GM19468 (cell line): ENCODE results near the gene AUTS2.

Experiments
- ATAC-seq: cut with Tn5 transposase; IDR thresholded peaks from one replicate; pipeline ENCODE4 v1.9.1; 2021; ENCODE audit warnings: mild to moderate bottlenecking, moderate library complexity, moderate number of reproducible peaks; ENCODE audit not compliant: unreplicated experiment; ENCODE audit errors: extremely low read depth

Gene AUTS2

DNA sequence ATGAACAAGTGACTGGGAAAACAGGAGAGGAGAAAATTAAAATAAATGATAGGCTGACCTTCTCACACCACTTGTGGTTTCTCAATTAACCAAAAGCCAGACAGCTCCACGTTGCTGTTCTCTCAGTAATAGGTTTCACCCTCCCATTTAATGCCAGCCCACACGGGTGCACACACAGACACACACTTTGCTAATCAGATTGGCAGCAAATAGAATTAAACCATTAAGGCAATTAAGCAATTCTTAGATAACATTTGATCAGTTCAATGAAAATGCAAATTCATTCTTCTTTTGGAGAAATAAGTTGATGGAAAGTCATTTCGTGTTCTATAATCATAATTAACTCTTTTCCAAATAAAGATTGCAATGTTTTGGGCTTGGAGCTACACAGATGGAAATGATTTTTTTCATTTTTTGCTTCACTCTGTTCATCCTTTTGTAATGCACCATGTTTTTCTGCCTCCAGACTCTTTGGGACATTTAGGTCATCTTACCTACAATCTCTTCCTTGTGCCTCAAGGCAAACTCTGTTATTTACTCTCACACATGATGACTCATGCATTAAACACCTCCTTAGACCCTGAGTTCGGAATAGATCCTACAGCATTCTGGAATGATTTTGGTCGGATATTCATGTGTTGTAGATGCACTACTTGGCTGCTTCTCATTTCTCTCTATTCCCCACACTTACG, 700.7 kb downstream of the AUTS2 start:
- no peak for ATAC-seq

- no peak for ATAC-seq
Observed at GRCh38 chr7:70299472-70299807, 701.2 kb downstream of the AUTS2 start.

GRCh38 chr7:70301673-70302185, 703.5 kb downstream of the AUTS2 start:
- no peak for ATAC-seq

DNA sequence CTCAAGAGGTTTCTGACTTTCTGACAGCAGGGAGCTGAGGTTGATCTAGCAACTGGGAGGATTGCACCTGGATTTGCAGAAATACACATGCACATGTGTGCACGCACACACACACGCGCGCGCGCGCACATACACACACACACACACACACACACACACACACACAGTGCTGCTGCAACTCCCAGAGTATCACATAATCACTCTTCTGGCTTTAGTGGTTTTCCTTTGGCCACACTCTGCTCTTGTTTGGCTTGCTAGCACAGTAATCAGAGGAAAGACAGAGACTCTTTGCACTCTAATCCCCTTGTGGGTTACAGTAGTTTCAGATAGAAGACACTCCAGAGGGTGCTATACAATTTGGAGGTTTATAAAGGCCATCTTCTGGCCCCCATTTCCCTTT, 705.0 kb downstream of the AUTS2 start:
- no peak for ATAC-seq

GRCh38 chr7:70303780-70304179, 705.5 kb downstream of the AUTS2 start:
- ATAC-seq: no peak

- ATAC-seq: no peak
Observed at GRCh38 chr7:70306173-70306572, 707.9 kb downstream of the AUTS2 start.

GRCh38 chr7:70307544-70308106, 709.4 kb downstream of the AUTS2 start:
- no peak for ATAC-seq

- no peak for ATAC-seq
Observed at GRCh38 chr7:70312336-70312735, 714.1 kb downstream of the AUTS2 start.

DNA sequence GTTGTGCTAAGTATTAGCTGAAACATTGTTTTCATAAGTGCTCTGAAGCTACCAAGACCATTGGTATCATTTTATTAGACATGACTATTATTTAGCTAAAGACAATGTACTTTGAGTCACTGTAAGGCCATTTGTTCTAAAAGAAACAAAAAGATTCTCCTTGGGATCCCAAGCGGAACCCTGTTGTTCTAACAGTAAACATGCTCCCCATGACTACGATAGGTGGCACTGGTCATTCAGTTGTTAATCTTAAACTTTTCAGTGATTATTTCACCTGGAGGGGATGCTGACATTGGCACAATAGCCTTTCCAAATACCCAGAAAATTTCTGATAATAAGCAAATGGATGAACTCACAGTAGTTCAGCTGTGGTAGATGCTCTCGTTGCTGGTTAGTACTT, 715.0 kb downstream of the AUTS2 start:
- no peak for ATAC-seq

GRCh38 chr7:70313687-70314086, 715.4 kb downstream of the AUTS2 start:
- no peak for ATAC-seq

GRCh38 chr7:70314221-70314620, 715.9 kb downstream of the AUTS2 start:
- ATAC-seq: no peak

- no peak for ATAC-seq
Observed at GRCh38 chr7:70316745-70317144, 718.5 kb downstream of the AUTS2 start.

GRCh38 chr7:70317356-70317755, 719.1 kb downstream of the AUTS2 start:
- ATAC-seq: no peak

GRCh38 chr7:70318511-70318910, 720.2 kb downstream of the AUTS2 start:
- no peak for ATAC-seq

GRCh38 chr7:70319057-70319456, 720.8 kb downstream of the AUTS2 start:
- ATAC-seq: no peak

DNA sequence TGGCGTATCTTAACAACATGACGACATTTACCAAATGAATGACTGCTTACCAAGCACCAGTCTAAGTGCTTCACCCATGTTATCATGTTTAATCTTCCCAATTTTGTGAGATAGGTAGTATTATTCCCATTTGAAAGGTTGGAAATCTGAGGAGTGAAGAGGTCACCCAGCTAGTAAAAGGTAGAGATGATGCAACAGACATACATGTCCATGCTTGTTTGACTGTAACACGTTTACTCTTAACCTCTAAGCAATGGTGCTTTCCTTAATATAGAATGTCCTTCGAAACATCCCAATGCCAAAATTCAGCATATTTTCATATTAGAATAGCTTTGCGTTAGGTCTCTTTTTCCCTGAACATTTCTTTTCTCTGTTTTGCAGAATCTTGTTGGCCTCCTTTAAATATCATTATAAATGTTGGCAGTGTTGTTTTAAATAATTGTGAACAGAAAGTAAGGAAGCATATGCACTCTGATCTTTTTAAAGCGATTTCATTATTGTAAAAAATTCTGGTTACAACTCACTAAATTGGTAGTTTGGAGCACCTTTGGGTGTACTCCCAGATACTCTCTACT, 722.8 kb downstream of the AUTS2 start:
- ATAC-seq: no peak

GRCh38 chr7:70322856-70323255, 724.6 kb downstream of the AUTS2 start:
- no peak for ATAC-seq

DNA sequence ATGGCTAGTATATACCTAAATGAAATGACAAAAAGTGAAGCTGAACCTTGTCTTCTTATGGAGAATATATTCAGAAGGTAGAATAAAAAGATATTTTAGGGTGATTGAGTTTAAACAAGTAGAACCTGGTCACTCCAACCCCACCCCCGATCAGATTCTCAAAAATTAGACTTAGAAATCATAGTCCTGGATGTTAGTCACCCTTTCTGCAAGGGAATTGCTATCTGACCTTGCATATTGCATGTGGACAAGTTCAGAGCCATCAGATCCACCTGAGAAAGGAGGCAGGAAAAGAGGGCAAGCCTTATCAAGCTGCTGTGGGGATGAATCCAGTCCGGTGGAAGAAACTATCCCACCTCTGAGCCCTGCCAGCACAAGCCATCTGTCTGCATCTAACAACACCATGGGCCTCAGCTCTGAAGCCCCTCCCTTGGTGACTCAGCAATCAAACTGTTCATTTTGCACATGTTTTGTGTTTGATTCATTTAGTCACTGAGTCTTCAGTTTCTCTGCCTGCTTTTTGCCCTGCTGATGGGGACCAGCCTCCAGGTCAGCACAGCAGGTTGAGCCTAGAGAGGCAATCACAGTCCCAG, 727.3 kb downstream of the AUTS2 start:
- no peak for ATAC-seq

GRCh38 chr7:70334295-70334694, 736.0 kb downstream of the AUTS2 start:
- ATAC-seq: no peak

DNA sequence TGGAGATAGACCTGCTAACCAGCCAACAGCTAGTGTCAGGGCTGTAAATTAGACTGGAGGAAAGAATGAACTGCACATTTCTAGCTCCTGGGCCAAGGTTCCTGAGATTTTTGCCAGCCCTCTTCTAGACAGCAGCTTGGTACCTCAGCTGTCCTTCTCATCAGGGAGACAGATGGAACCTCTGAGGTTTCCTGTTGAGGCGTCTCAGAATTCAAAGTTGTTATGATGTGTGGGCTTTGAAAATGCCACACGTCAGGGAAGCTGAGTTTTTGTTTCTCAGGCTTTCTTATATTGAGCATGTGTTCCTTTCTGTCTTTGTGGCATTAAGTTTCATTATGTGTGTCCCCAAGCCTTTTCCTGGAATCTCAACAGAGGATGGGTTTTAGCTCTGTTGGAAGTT, 736.6 kb downstream of the AUTS2 start:
- ATAC-seq: no peak

GRCh38 chr7:70336536-70336935, 738.3 kb downstream of the AUTS2 start:
- ATAC-seq: no peak
